ENCODE results near the gene MANBA. TPM values are rescaled to one million over a fixed set of nuclear protein-coding genes. Genes with fewer than 3 reads are reported as not detected.
A peak's percentile ranks its signal among the peaks of the same experiment; 100 is the strongest.

MANBA gene
- total RNA-seq, 1 experiment from 2014 or later: 91.6 TPM

DNA sequence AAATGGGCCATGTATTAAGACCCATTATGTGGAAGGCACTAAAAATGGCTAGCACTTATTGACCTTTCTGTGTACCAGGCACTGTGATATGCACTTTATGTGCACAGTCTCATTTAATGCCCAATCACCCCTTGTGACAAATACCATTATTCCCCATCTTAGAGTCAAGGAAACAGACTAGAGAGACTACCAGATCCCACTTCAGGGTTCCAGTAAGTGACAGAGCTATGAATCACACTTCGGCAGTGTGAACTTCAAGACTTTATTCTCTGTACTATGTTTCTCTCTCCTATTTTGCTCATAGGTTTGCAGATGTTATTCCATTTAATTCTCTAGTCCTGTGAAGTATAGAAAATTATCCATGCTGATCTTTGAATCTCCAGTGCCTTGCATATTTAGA lies 152.6 kb downstream of the MANBA start:
- Histone ChIP-seq H3K36me3 (ENCODE audit: insufficient read depth, low read length) (no peaks in the 10 kb centered on the region), H3K9ac (ENCODE audit: low read length) (no peak overlapping the region), H3K27ac (ENCODE audit: low read length) (no peak overlapping the region), H3K4me1 (ENCODE audit: low read length) (peaks cover 8% of the 10 kb centered on the region), H3K4me3 (ENCODE audit: low read length) (no peak overlapping the region), H3K4me2 (ENCODE audit: low read depth, low read length, poor library complexity, severe bottlenecking) (no peak overlapping the region), H3K9me3 (ENCODE audit: low read length) (no peaks in the 10 kb centered on the region), H4K20me1 (ENCODE audit: insufficient read depth, low read depth, low read length) (no peaks in the 10 kb centered on the region), H3K27me3 (ENCODE audit: low read length) (no peaks in the 10 kb centered on the region), H3K9me2 (replicated peaks; ENCODE audit: insufficient read depth, low read length) (no peaks in the 10 kb centered on the region), H2AFZ (ENCODE audit: low read length) (no peak overlapping the region), H3K79me2 (ENCODE audit: low read length) (no peaks in the 10 kb centered on the region)
- no peak for DNase-seq

DNA sequence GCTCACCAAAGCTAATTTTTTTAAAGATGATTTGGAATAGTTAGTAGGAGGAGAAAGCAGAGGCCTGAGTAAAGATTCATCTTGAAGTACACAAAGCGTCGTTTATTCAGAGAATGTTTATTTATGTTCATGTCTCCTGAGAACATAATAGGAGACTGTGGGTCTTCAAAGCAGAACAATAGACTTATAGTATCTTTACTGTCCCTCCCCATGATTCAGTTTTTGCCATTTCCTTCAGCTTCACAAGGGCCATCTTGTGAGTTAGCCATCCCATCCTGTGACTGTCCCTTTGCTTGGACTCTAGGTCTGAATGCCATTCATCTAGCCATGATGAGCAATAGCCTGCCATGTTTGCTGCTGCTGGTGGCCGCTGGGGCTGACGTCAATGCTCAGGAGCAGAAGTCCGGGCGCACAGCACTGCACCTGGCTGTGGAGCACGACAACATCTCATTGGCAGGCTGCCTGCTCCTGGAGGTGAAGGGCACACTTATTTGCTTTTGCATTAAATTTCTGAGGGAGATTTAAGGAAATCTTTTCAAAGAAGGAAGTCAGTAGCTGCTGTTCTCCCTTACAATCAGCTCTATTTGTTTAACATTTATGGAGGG lies 153.8 kb downstream of the MANBA start:
- no peak for DNase-seq
- Histone ChIP-seq H3K9ac (ENCODE audit: low read length) (no peak overlapping the region), H2AFZ (ENCODE audit: low read length) (no peak overlapping the region), H3K27me3 (ENCODE audit: low read length) (no peaks in the 10 kb centered on the region), H3K79me2 (ENCODE audit: low read length) (no peaks in the 10 kb centered on the region), H3K27ac (ENCODE audit: low read length) (no peak overlapping the region), H4K20me1 (ENCODE audit: insufficient read depth, low read depth, low read length) (no peaks in the 10 kb centered on the region), H3K4me1 (ENCODE audit: low read length) (peaks cover 8% of the 10 kb centered on the region), H3K4me3 (ENCODE audit: low read length) (no peak overlapping the region), H3K9me3 (ENCODE audit: low read length) (no peaks in the 10 kb centered on the region), H3K36me3 (ENCODE audit: insufficient read depth, low read length) (no peaks in the 10 kb centered on the region), H3K4me2 (ENCODE audit: low read depth, low read length, poor library complexity, severe bottlenecking) (no peak overlapping the region), H3K9me2 (replicated peaks; ENCODE audit: insufficient read depth, low read length) (no peaks in the 10 kb centered on the region)

DNA sequence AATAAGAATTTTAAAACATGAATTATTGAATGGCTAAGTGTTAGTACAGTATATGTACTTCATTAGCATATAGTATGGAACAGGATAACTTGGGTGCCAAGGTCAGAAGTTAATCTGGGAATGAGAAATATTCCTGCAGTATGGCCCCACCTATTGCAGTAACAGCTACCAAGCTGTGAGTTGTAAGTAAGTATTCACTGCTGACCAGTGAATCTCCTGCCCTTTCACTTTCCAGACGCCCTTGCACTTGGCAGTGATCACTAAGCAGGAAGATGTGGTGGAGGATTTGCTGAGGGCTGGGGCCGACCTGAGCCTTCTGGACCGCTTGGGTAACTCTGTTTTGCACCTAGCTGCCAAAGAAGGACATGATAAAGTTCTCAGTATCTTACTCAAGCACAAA lies 154.5 kb downstream of the MANBA start:
- Histone ChIP-seq H3K9me3 (ENCODE audit: low read length) (no peaks in the 10 kb centered on the region), H2AFZ (ENCODE audit: low read length) (no peak overlapping the region), H3K9me2 (replicated peaks; ENCODE audit: insufficient read depth, low read length) (no peaks in the 10 kb centered on the region), H3K4me2 (ENCODE audit: low read depth, low read length, poor library complexity, severe bottlenecking) (no peak overlapping the region), H3K79me2 (ENCODE audit: low read length) (no peaks in the 10 kb centered on the region), H3K27me3 (ENCODE audit: low read length) (no peaks in the 10 kb centered on the region), H3K4me3 (ENCODE audit: low read length) (no peak overlapping the region), H3K36me3 (ENCODE audit: insufficient read depth, low read length) (no peaks in the 10 kb centered on the region), H3K4me1 (ENCODE audit: low read length) (peaks cover 8% of the 10 kb centered on the region), H3K9ac (ENCODE audit: low read length) (no peak overlapping the region), H4K20me1 (ENCODE audit: insufficient read depth, low read depth, low read length) (no peaks in the 10 kb centered on the region), H3K27ac (ENCODE audit: low read length) (no peak overlapping the region)
- DNase-seq: no peak

DNA sequence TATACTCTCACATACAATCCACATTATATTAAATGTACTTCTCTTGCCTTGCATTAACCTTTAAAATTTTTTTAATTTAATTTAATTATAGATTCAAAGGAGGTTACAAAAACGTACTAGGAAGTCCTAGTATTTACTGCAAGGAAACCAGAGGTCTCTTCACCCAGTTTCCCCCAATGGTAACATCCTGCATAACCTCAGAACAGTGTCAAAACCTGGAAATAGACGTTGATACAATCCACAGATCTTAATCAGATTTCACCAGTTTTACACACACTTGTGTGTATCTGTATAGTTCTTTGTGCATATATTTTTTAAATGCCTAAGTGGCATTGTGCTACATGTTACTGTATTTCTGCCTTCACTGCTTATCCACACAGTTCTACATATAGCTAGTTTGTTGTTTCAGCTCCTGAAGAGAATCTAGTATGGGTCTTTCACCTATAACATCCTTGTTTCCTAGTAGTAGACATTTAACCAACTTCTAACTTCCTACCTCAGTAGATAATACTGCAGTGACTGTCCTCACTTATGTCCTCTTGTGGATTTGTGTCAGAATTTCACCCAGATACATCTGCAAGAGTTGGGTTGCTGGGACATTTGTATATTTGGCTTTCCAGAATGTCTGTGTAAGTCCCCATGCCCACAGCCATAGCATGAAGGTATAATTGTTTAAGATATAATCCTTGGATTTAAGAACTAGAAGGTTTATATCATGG lies 156.4 kb downstream of the MANBA start:
- H3K9me3 ChIP-seq (ENCODE audit: low read length): no peaks in the 10 kb centered on the region
- H2AFZ ChIP-seq (ENCODE audit: low read length): 0 out of 2 replicates have a peak overlapping the region, but pooled peaks have one; percentile 10
- H3K4me3 ChIP-seq (ENCODE audit: low read length): no peak overlapping the region
- no peaks in the 10 kb centered on the region for H3K79me2 ChIP-seq (ENCODE audit: low read length)
- no peaks in the 10 kb centered on the region for H3K36me3 ChIP-seq (ENCODE audit: insufficient read depth, low read length)
- DNase-seq: no peak
- no peaks in the 10 kb centered on the region for H4K20me1 ChIP-seq (ENCODE audit: insufficient read depth, low read depth, low read length)
- peaks cover 8% of the 10 kb centered on the region for H3K4me1 ChIP-seq (ENCODE audit: low read length)
- no peak overlapping the region for H3K27ac ChIP-seq (ENCODE audit: low read length)
- no peaks in the 10 kb centered on the region for H3K27me3 ChIP-seq (ENCODE audit: low read length)
- no peaks in the 10 kb centered on the region for H3K9me2 ChIP-seq (replicated peaks; ENCODE audit: insufficient read depth, low read length)
- no peak overlapping the region for H3K4me2 ChIP-seq (ENCODE audit: low read depth, low read length, poor library complexity, severe bottlenecking)
- H3K9ac ChIP-seq (ENCODE audit: low read length): no peak overlapping the region

DNA sequence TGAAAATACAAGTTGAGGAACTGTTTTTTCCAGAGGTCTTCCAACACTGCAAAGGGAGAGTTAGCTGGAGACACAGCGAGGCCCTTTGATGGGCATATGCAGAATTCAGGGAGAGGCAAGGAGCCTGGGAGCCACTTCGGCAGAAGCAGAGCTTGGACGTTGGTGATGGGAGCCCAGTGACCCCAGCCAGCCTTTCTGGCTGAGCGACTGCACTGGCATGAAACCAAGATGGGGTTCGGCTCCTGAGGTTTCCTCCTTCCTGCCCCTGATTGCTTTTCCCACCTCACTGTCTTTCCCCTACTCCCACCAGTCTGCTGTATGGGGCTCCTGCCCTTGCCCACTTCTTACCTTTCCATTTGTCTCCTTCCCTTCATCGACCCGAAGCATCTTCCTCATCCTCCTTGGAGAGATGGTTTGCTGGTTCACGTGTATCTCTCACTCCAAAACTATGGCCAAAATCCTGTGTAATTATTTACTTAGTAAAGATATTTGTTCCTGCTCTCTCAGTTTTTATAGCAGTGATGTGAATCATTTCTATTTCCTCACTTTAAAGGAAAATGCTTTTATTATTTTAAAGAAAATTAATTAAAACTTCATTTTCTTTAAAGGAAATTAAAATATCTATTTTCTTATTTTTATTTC lies 159.1 kb downstream of the MANBA start:
- H3K9ac ChIP-seq (ENCODE audit: low read length): no peak overlapping the region
- no peak overlapping the region for H3K4me2 ChIP-seq (ENCODE audit: low read depth, low read length, poor library complexity, severe bottlenecking)
- DNase-seq: no peak
- no peak overlapping the region for H3K27ac ChIP-seq (ENCODE audit: low read length)
- H3K4me3 ChIP-seq (ENCODE audit: low read length): no peak overlapping the region
- H3K27me3 ChIP-seq (ENCODE audit: low read length): no peaks in the 10 kb centered on the region
- no peaks in the 10 kb centered on the region for H3K36me3 ChIP-seq (ENCODE audit: insufficient read depth, low read length)
- H3K4me1 ChIP-seq (ENCODE audit: low read length): peaks cover 8% of the 10 kb centered on the region
- H3K9me3 ChIP-seq (ENCODE audit: low read length): no peaks in the 10 kb centered on the region
- no peaks in the 10 kb centered on the region for H3K9me2 ChIP-seq (replicated peaks; ENCODE audit: insufficient read depth, low read length)
- H3K79me2 ChIP-seq (ENCODE audit: low read length): no peaks in the 10 kb centered on the region
- no peaks in the 10 kb centered on the region for H4K20me1 ChIP-seq (ENCODE audit: insufficient read depth, low read depth, low read length)
- no peak overlapping the region for H2AFZ ChIP-seq (ENCODE audit: low read length)

GRCh38 chr4:102600689-102601088 lies 160.1 kb downstream of the MANBA start:
- no peak for DNase-seq
- H2AFZ ChIP-seq (ENCODE audit: low read length): no peak overlapping the region
- no peak overlapping the region for H3K27ac ChIP-seq (ENCODE audit: low read length)
- H3K27me3 ChIP-seq (ENCODE audit: low read length): no peaks in the 10 kb centered on the region
- H4K20me1 ChIP-seq (ENCODE audit: insufficient read depth, low read depth, low read length): no peaks in the 10 kb centered on the region
- H3K4me3 ChIP-seq (ENCODE audit: low read length): no peak overlapping the region
- no peaks in the 10 kb centered on the region for H3K36me3 ChIP-seq (ENCODE audit: insufficient read depth, low read length)
- H3K79me2 ChIP-seq (ENCODE audit: low read length): no peaks in the 10 kb centered on the region
- no peak overlapping the region for H3K4me2 ChIP-seq (ENCODE audit: low read depth, low read length, poor library complexity, severe bottlenecking)
- peaks cover 7% of the 10 kb centered on the region for H3K4me1 ChIP-seq (ENCODE audit: low read length)
- H3K9ac ChIP-seq (ENCODE audit: low read length): no peak overlapping the region
- no peaks in the 10 kb centered on the region for H3K9me3 ChIP-seq (ENCODE audit: low read length)
- no peaks in the 10 kb centered on the region for H3K9me2 ChIP-seq (replicated peaks; ENCODE audit: insufficient read depth, low read length)

DNA sequence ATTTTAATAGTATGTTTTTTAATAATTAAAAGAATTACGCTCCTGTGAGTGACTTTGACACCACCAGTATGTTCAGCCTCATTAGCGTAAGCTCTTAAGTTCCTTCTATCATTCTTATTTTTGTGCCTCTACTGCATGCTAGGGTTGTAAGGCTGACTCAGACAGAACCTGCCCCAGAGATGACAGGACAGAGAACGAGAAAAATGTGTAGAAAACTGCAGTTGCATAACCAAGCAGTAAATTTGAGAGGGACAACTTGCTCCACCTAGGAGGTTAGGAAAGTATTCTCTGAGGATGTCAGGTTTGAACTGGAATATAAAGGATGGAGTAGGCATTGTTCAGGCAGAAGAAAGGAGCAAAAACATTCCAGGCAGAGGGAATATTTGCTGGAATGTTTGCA lies 160.9 kb downstream of the MANBA start:
- no peaks in the 10 kb centered on the region for H3K9me3 ChIP-seq (ENCODE audit: low read length)
- no peaks in the 10 kb centered on the region for H3K4me1 ChIP-seq (ENCODE audit: low read length)
- H2AFZ ChIP-seq (ENCODE audit: low read length): no peak overlapping the region
- no peak overlapping the region for H3K27ac ChIP-seq (ENCODE audit: low read length)
- H3K4me2 ChIP-seq (ENCODE audit: low read depth, low read length, poor library complexity, severe bottlenecking): no peak overlapping the region
- H3K4me3 ChIP-seq (ENCODE audit: low read length): no peak overlapping the region
- no peaks in the 10 kb centered on the region for H4K20me1 ChIP-seq (ENCODE audit: insufficient read depth, low read depth, low read length)
- no peaks in the 10 kb centered on the region for H3K79me2 ChIP-seq (ENCODE audit: low read length)
- DNase-seq: no peak
- no peaks in the 10 kb centered on the region for H3K27me3 ChIP-seq (ENCODE audit: low read length)
- no peaks in the 10 kb centered on the region for H3K9me2 ChIP-seq (replicated peaks; ENCODE audit: insufficient read depth, low read length)
- H3K36me3 ChIP-seq (ENCODE audit: insufficient read depth, low read length): no peaks in the 10 kb centered on the region
- H3K9ac ChIP-seq (ENCODE audit: low read length): no peak overlapping the region

GRCh38 chr4:102599455-102599854 lies 161.3 kb downstream of the MANBA start:
- Histone ChIP-seq H3K4me1 (ENCODE audit: low read length) (no peaks in the 10 kb centered on the region), H3K36me3 (ENCODE audit: insufficient read depth, low read length) (no peaks in the 10 kb centered on the region)
- DNase-seq: no peak

More at GRCh38 chr4:102599455-102599854, 161.3 kb downstream of the MANBA start:
- H3K4me3 ChIP-seq (ENCODE audit: low read length): no peak overlapping the region
- H4K20me1 ChIP-seq (ENCODE audit: insufficient read depth, low read depth, low read length): no peaks in the 10 kb centered on the region
- H3K27ac ChIP-seq (ENCODE audit: low read length): no peak overlapping the region
- H3K9me2 ChIP-seq (replicated peaks; ENCODE audit: insufficient read depth, low read length): no peaks in the 10 kb centered on the region
- H3K27me3 ChIP-seq (ENCODE audit: low read length): no peaks in the 10 kb centered on the region
- no peaks in the 10 kb centered on the region for H3K9me3 ChIP-seq (ENCODE audit: low read length)
- no peaks in the 10 kb centered on the region for H3K79me2 ChIP-seq (ENCODE audit: low read length)
- no peak overlapping the region for H2AFZ ChIP-seq (ENCODE audit: low read length)
- no peak overlapping the region for H3K9ac ChIP-seq (ENCODE audit: low read length)
- H3K4me2 ChIP-seq (ENCODE audit: low read depth, low read length, poor library complexity, severe bottlenecking): no peak overlapping the region
